ENCODE measurements around the gene SCN1B. TPM values are rescaled to one million over a fixed set of nuclear protein-coding genes. Genes with fewer than 3 reads are reported as not detected.
"Not testable (repeated sequence)": the region's sequence is repeated elsewhere in the genome, so short reads cannot be mapped to it uniquely, and the experiment has no call there.

The SCN1B gene
- total and polyA plus RNA-seq, 8 donors: 2.9 to 15.1 (median 5.7) TPM

DNA sequence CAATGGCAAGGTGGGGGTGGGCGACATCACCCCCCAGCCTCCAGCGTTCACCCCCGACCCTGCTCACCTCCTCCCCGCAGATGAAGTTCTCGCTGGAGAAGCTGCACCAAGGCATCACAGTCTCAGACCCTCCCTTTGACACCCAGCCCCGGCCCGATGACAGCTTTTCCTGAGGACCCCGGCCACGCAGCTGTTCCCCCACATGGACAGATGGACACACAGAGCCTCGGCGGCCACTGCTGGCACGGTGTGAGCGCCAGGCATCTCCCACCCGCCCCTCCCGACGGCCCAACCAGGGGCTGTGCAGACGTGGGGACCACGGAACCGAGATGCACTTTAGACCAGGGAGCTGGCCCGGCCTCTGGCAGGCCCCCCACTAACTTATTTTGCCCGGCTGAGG, 4.3 kb upstream of the SCN1B start:
- no peak for FAIRE-seq
- H3K27me3 ChIP-seq: no peaks in the 10 kb centered on the region
- TF ChIP-seq, protein P1, sequence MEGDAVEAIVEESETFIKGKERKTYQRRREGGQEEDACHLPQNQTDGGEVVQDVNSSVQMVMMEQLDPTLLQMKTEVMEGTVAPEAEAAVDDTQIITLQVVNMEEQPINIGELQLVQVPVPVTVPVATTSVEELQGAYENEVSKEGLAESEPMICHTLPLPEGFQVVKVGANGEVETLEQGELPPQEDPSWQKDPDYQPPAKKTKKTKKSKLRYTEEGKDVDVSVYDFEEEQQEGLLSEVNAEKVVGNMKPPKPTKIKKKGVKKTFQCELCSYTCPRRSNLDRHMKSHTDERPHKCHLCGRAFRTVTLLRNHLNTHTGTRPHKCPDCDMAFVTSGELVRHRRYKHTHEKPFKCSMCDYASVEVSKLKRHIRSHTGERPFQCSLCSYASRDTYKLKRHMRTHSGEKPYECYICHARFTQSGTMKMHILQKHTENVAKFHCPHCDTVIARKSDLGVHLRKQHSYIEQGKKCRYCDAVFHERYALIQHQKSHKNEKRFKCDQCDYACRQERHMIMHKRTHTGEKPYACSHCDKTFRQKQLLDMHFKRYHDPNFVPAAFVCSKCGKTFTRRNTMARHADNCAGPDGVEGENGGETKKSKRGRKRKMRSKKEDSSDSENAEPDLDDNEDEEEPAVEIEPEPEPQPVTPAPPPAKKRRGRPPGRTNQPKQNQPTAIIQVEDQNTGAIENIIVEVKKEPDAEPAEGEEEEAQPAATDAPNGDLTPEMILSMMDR (IDR thresholded peaks at IDR 0.05): no peak
- ATAC-seq: no peak
- no peak for DNase-seq
- intact Hi-C loops (cut with DNase I): no loop called here
- H3K4me1 ChIP-seq: peaks cover 0 to 4% (median 0%) of the 10 kb centered on the region in 3 donors
- peaks cover 0 to 27% (median 27%) of the 10 kb centered on the region in 3 donors for H3K36me3 ChIP-seq
- H3K9me3 ChIP-seq: no peaks in the 10 kb centered on the region
- no peak overlapping the region for H3K27ac ChIP-seq
- H3K4me3 ChIP-seq: no peak overlapping the region
- WGBS, 2 donors: 92% methylated on average over 21 of the region's 21 CpGs

GRCh38 chr19:35026418-35026817, 3.9 kb upstream of the SCN1B start:
- Histone ChIP-seq H3K27ac (no peak overlapping the region), H3K4me3 (no peak overlapping the region), H3K4me1 (peaks cover 0 to 4% (median 0%) of the 10 kb centered on the region in 3 donors), H3K9me3 (no peaks in the 10 kb centered on the region), H3K27me3 (no peaks in the 10 kb centered on the region), H3K36me3 (peaks cover 0 to 27% (median 25%) of the 10 kb centered on the region in 3 donors)
- TF ChIP-seq, protein P1 (IDR thresholded peaks at IDR 0.05): no peak
- intact Hi-C loops (cut with DNase I): no loop called here
- FAIRE-seq: no peak
- WGBS, 2 donors: 85 to 94% methylated on average over 6 of the region's 6 CpGs
- no peak for DNase-seq
- ATAC-seq: no peak

DNA sequence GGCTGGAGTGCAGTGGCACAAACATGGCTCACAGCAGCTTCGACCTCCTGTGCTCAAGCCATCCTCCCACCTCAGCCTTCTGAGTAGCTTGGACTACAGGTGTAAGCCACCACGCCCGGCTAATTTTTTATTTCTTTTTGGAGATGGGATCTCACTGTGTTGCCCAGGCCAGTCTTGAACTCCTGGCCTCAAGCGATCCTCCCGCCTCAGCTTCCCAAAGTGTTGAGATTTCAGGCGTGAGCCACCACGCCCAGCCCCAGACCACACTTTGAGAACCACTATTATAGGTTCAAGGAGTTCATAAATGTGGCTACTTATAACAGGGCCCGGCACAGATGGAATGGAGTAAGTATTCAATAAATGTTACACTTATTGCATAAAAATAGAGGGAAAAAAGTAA, 3.3 kb upstream of the SCN1B start:
- FAIRE-seq (no peak), DNase-seq (no peak), ATAC-seq (no peak)
- intact Hi-C loops (cut with DNase I): no loop called here
- Histone ChIP-seq H3K27me3 (no peaks in the 10 kb centered on the region), H3K4me3 (no peak overlapping the region), H3K4me1 (peaks cover 0 to 4% (median 0%) of the 10 kb centered on the region in 3 donors), H3K27ac (no peak overlapping the region), H3K36me3 (peaks cover 0 to 27% (median 19%) of the 10 kb centered on the region in 3 donors), H3K9me3 (no peaks in the 10 kb centered on the region)
- WGBS, 2 donors: 90 to 91% methylated on average over 8 of the region's 8 CpGs
- TF ChIP-seq, protein P1 (IDR thresholded peaks at IDR 0.05): no peak

DNA sequence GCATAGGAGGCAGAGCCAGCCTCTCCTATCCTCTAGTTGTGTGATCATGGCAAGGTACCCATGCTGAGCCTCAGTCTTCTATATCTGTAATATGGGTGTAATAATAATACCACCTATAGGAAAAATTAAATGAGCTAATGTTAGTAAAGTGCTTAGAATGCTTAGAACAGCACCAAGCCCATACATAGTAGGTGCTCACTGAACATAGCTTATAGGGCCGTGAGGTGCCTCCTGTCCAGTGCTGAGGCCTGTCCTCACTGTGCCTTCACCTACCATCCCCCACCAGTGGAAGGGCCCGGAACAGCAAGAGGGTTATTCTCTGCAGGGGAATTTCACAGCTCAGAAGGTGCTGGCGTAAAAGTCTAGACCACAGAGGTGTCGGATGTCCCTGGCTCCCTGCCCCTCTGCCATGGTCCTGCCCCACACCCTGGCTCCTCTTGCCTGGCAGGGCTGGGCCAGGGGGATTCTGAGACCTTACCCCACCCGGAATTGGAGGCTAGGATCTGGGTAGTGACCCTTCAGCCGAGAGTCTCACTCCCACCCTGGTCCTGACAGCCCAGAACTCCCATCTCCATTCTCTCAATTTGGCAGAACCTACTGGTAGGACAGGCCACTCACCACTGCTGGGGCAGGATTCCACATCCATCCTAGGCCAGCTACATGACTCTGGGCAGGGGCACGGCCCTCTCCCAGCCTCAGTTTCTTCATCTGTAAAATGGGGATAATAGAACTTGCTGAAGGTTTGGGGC, 2.2 kb upstream of the SCN1B start:
- H3K9me3 ChIP-seq: no peaks in the 10 kb centered on the region
- TF ChIP-seq, protein P1 (IDR thresholded peaks at IDR 0.05): no peak
- no peak overlapping the region for H3K4me3 ChIP-seq
- peaks cover 0 to 4% (median 0%) of the 10 kb centered on the region in 3 donors for H3K4me1 ChIP-seq
- WGBS, 2 donors: 72 to 76% methylated on average over 7 of the region's 7 CpGs
- no peak overlapping the region for H3K27ac ChIP-seq
- no peaks in the 10 kb centered on the region for H3K27me3 ChIP-seq
- ATAC-seq (peak in 2 of 4 donors; percentile 2 to 4), FAIRE-seq (no peak), DNase-seq (no peak)
- H3K36me3 ChIP-seq: peaks cover 0 to 20% (median 11%) of the 10 kb centered on the region in 3 donors
- intact Hi-C loops (cut with DNase I): no loop called here

DNA sequence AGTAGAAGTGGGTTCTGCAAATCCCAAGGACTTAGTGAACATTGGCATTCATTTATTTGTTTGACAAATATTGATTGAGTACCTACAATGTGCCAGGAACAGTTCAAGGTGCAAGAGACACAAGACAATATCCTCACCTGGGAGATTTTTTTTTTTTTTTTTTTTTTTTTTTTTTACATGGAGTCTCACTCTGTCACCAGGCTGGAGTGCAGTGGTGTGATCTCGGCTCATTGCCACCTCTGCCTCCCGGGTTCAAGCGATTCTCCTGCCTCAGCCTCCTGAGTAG, 1.7 kb upstream of the SCN1B start:
- ATAC-seq; intact Hi-C loops (cut with DNase I): not testable (repeated sequence)
- 50 to 58% methylated on average over 3 of the region's 3 CpGs for WGBS, 2 donors

GRCh38 chr19:35029275-35029736, 964 bp upstream of the SCN1B start:
- DNase-seq; H3K27me3 ChIP-seq; H3K9me3 ChIP-seq; FAIRE-seq; ATAC-seq; H3K27ac ChIP-seq; H3K36me3 ChIP-seq; intact Hi-C loops (cut with DNase I); H3K4me3 ChIP-seq; H3K4me1 ChIP-seq: not testable (repeated sequence)
- WGBS, 2 donors: 66 to 73% methylated on average over 11 of the region's 11 CpGs

More for the DNA sequence above, 1.7 kb upstream of the SCN1B start:
- H3K4me1 ChIP-seq, H3K9me3 ChIP-seq, FAIRE-seq, H3K4me3 ChIP-seq, H3K27me3 ChIP-seq, H3K27ac ChIP-seq, DNase-seq: not testable (repeated sequence)
- peaks cover 0 to 16% (median 6%) of the 10 kb centered on the region in 3 donors for H3K36me3 ChIP-seq
